ENCODE data around the gene HOXD4.

The HOXD4 gene

GRCh38 chr2:176151442-176152287 is at the start of gene HOXD4:
Gene HOXD4, plus strand, starts transcription at chr2:176151550. Its CDS starts 84 bp downstream, at chr2:176151634.
- no peak for DNase-seq (ENCODE audit: low read depth)

DNA sequence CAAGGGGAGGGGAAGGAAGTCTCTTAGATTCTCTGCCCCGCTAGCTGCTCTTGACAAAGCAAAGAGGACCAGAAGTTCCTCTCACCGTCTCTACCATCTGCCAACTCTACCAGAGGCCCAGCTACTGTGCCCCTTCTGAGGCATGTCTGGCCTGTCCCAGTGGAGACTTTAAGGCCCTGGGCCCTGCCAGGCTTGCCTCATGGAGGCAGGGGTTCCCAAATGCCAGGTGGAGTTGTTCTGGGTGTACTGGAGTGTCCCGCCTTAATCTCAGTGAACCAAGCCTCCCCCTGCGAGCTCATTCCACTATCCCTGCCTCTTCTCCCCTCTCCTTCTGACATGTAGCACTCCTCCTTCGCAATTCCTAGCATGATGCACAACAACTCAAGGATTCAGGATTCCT is 49.5 kb upstream of the HOXD4 start:
- DNase-seq (ENCODE audit: low read depth), result no peak

DNA sequence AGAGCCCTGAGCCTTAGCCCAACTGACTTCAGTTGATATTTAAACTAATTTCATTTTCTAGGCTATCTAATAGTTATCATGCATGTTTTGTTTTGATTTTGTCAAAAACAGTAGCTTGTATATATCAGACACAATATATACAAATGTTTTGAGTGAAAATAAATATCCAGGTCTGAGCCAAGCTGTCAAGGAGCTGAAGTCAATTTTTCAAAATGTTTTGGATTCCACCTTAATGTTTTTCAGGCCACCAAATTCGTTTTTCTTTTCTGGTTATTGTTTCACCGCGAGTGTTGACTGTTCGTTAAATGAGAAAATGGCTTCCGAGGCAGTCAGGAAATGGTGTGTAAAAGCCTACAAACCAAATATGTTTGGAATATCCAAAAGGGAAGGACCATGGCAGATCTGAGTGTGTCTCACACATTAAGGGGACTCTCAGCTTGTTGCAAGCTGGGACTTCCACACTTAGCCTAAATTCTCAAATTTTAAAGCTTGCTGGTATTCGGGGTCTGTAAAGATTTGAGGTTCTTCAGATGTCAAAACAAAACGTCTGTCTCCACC is 49.0 kb upstream of the HOXD4 start:
- no peak for DNase-seq (ENCODE audit: low read depth)

DNA sequence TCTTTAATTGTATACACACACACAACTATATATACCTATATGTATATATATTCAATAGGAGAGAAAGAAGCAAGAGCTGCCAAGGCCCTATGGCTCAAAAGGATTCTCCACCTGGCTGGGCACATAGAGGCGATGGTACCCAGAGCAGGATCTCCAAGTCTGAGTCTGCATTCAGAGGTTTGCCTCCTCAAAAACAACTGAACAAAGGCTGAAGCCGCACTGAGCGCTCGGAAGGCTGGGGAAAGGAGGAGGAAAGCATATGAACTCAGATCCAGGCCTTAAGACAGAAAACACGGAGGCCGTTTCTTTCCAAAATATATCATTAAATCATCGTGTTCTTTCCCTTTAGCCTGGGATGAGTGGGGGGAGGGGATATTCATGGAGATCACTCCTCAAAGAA is 48.2 kb upstream of the HOXD4 start:
- DNase-seq (ENCODE audit: low read depth), result no peak

DNA sequence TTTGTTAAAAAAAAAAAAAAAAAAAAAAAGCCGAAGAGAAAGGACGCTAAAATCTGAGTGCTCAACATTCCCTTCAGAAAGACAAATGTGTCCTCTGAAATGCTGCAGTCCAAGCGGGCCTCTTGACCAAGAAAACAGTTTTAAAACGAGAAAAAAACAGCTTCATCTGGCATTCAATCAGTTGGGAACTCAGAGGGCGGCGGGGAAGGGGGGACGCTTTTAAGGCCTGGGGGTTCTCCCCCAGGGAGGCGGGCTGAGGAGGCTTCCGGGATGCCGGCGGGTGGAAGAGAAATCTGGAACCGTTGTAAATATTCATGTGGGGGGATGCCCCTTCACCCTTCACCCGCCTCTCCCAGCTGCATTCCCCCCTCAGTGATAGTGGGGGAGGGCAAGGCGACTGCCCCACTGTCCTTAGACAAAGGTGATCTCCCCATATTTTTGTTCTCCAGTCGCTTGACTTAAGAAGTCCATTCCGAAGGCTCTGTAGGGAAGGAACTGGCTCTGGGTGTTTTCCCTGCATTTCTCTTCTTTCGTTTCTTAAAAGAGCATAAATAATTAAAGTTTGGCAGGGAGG is 47.5 kb upstream of the HOXD4 start:
- DNase-seq (ENCODE audit: low read depth), result no peak

DNA sequence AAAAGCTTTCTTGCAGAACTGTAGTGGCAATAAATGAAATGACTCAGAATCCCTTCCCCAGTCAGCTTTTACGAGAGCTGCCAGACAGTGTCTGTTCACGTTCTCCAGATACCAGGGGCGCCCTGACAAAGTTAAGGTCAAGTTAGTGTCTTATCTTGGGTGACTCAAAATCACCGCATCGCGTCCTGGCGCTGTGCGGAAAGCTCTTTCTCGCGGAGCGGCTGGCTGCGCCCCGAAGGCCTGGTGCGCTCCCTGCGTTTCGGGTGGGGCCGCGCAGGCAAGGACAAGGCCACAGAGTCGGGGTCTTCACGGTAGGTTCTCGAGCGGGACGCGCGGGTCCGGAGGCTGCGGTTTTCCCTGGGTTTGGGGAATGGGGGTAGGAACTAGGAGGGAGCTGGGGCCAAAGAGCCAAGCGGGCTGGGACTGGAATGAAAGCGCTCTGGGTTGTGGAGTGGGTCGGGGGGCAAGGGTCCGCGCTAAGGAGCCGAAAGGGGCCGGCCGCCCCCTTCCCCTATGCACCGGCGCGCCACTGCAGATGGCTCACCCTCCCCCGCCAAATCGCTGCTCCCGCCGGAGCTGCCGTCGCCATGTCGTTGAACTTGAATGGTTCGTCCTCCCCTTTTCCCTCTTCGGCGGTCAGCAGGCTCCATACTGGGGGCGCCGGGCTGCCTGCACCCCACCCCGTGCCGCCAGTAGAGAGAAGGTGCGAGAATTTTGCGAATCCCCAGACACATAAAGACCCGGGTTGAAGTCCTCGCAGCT is 46.9 kb upstream of the HOXD4 start:
- DNase-seq (ENCODE audit: low read depth), result no peak

DNA sequence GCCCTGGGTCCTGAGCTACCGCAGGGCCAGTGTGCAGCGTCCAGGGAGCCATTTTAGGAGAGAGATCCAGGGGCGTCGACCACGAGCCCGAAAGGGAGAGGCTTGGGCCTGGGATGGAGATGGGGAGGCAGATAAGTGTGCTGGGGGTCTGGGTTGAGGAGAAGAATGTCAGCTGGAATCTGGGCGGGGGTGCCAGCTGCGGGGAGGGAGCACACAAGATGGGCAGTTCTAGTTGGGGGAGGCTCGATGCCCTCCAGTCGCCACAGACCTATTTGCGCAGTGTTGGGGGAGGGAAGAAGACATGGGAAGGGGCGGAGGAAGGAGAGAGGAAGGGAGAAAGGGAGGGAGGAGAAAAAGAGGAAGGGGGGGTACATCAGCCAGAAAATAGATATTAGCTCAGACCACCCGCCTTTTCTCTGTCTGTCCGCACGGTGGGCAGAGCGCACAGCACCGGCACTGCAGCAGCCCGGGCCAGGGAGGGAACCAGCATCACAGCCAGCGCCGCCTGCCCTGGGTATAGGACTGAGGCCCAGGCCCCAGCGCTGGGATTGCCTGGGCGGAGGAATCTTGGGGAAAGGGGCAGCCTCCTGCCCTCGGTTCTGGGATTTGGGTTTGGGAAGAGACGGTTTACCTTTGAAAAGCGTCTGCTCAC is 46.1 kb upstream of the HOXD4 start:
- DNase-seq (ENCODE audit: low read depth), result no peak

GRCh38 chr2:176105730-176106580 is 45.4 kb upstream of the HOXD4 start:
- DNase-seq (ENCODE audit: low read depth), result no peak

GRCh38 chr2:176106581-176107539 is 44.5 kb upstream of the HOXD4 start, which contains the start of gene HOXD11:
Gene HOXD11, plus strand, starts transcription at chr2:176107280. Its CDS starts 76 bp downstream, at chr2:176107356.
- DNase-seq (ENCODE audit: low read depth), result no peak

DNA sequence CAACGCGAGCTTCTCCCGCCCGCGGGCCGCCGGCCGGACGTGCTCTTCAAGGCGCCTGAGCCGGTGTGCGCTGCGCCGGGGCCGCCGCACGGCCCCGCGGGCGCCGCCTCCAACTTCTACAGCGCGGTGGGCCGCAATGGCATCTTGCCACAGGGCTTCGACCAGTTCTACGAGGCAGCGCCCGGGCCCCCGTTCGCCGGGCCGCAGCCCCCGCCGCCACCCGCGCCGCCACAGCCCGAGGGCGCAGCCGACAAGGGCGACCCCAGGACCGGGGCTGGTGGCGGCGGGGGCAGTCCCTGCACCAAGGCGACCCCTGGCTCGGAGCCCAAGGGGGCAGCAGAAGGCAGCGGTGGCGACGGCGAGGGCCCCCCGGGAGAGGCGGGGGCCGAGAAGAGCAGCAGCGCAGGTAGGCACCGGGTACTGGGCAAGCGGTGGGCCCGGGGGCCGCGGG is 43.6 kb upstream of the HOXD4 start:
- DNase-seq (ENCODE audit: low read depth), result no peak

DNA sequence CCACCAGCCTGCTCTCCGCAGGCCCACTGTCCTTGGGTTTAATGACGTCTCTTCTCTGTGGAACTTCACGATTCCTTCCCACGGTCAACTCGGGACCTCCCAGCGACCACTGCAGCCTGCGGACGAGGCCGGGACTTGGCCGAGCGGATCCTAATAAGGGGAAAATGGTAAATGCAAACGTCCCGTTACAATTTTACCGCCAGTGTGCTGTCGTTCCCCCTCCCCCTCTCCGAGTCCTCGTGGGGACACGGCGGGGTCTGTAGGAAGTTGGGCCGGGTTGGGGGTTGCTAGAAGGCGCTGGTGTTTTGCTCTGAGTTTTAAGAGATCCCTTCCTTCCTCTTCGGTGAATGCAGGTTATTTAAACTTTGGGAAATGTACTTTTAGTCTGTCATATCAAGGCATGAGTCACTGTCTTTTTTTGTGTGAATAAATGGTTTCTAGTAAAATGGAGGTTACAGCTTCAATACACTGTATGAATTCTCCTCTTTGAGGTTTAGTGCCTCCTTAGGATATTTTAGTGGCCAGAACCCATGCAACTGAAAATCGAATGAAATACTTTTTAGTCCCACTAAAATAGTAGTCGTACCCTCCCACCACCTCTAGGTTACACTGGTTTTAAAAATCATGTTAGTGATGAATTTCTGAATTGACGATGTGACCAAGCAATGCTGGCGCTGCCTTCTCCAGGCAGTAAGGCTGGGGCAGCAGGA is 42.0 kb upstream of the HOXD4 start:
- DNase-seq (ENCODE audit: low read depth), result no peak

- DNase-seq (ENCODE audit: low read depth), result no peak
Measured at GRCh38 chr2:176109946-176110345, 41.4 kb upstream of the HOXD4 start.

GRCh38 chr2:176110415-176111308 is 40.7 kb upstream of the HOXD4 start:
- DNase-seq (ENCODE audit: low read depth), result no peak

- DNase-seq (ENCODE audit: low read depth), result no peak
Measured at GRCh38 chr2:176111309-176111663, 40.1 kb upstream of the HOXD4 start.

- no peak for DNase-seq (ENCODE audit: low read depth)
Measured at GRCh38 chr2:176111846-176112374, 39.4 kb upstream of the HOXD4 start.

DNA sequence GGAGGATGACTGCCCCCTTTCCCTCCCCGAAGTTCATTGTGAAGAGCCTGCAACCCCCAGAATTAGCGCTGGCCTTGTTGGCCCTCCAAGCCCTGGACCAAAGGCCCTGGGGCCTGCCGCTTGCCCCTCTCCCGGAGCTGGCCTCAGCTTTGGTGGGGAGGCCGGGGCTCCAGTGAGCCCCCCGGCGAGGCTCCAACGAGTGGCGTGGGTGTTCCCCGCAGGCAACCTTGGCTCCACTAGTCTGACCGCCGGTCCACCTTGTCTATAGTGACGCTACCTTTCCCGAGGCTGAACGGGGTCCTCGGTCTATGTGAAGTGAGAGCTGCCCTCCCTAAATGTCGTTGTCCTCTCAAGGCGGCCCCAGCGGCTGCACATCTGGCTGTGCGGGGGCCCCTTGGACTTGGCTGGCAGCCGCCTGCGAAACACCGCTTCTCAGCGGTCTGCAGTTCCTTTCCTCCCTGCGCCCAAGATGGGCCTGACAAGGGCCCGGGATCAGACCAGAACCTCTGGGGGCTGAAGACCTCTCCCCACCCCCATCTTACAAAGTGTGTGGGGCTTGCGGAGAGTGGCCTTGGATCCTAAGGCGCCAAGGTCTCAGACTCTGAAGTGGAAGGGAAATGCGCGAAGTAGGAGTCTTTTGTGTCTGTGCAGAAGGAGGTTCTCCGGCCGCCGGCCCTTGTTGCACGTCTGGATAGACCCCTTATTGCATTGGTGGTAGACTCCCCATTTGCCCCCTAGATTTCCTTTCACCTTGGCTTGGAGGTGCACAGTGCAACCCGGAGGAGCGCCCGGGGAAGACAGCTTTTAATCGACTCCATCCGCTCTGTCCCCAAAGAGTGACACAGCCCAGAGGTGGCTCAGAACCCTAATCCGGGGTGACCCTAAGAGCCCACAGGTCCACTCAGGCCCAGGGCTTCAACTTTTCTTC is 38.7 kb upstream of the HOXD4 start:
- DNase-seq (ENCODE audit: low read depth), result no peak
